Peyer's patch (tissue), 4 donors: ENCODE data around the gene IL31RA. TPM values are rescaled to one million over a fixed set of nuclear protein-coding genes. Genes with fewer than 3 reads are reported as not detected.

Experiments
- DNase-seq, 3 donors: peaks; one replicate each; pipeline ENCODE4 v3.0.0-alpha.2; 2017 to 2019
- H3K27ac ChIP-seq, 4 donors: fragments of 200-600 bp; sonication (generic); one replicate each; pipeline ENCODE4 v1.5.1; 2016 to 2019
- H3K27me3 ChIP-seq, 2 donors: fragments of 200-600 bp; sonication (generic); one replicate each; pipeline ENCODE4 v1.5.1; 2019
- H3K36me3 ChIP-seq, 3 donors: fragments of 200-600 bp; sonication (generic); one replicate each; pipeline ENCODE4 v1.5.1; 2016 to 2019
- H3K4me1 ChIP-seq, 4 donors: fragments of 200-600 bp; sonication (generic); one replicate each; pipeline ENCODE4 v1.5.1; 2016 to 2019
- H3K4me3 ChIP-seq, 4 donors: fragments of 200-600 bp; sonication (generic); 1 replicate in 3 of 4; 2 replicates in 1 of 4; pipeline ENCODE4 v1.5.1; 2016 to 2019; ENCODE audit warnings: mild to moderate bottlenecking in 1 of 4
- H3K9me3 ChIP-seq, 4 donors: fragments of 200-600 bp; sonication (generic); one replicate each; pipeline ENCODE4 v1.5.1; 2016 to 2019; ENCODE audit warnings: mild to moderate bottlenecking in 1 of 4
- POLR2A ChIP-seq, 2 donors: fragments of 450-650 bp; IDR thresholded peaks; one replicate each; pipeline ENCODE4 v1.5.1; 2017; ENCODE audit warnings: antibody characterized with exemption in 2 of 2, mild to moderate bottlenecking in 2 of 2, moderate library complexity in 2 of 2
- total RNA-seq, 4 donors: library from RNA; depleted of rRNA; stranded (reverse); fragments of >200 nt; gene quantifications; one replicate each; pipeline ENCODE4 v1.1.0, GENCODE V29; 2016
- TF ChIP-seq, protein P1 (sequence below), 6 experiments: fragments of 450-650 bp in 4 of 6; fragments of 200-600 bp in 2 of 6; sonication (generic) in 1 of 6; IDR thresholded peaks; one replicate each; pipeline ENCODE4 v1.5.1; 2017 to 2019; ENCODE audit warnings: antibody characterized with exemption in 6 of 6, mild to moderate bottlenecking in 3 of 6, moderate library complexity in 1 of 6

The IL31RA gene
- total RNA-seq, 4 donors from 2014 or later: not detected

DNA sequence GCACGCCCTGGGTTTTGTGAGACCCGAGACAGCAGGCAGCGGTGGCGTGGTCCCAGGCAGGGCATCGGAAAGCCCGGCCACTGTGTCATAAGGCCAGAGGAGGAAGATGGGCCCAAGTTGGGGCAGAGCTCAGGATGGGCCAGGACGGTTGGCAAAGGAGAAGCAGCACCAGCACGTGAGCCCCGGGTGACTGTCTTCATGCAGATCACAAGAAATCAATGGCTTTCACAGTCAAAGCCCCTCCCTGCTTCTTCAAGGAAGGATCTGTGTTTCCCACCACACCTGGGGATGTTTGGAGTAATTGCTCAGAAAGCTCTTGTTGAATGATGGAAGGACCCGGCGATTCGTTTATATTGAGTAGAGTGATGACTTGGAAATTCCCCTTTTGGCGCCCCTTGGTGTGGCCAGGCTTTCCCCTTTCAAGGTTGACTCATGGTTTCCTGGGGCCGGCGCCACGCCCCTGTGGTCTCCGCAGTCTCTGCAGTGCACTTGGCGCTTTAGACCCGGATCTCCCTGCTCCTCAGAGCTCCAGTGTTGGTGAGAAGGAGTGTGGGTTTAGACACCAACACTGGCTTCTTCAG, 52.1 kb downstream of the IL31RA start:
- Histone ChIP-seq H3K27ac (no peak overlapping the region), H3K4me3 (no peak overlapping the region), H3K9me3 (no peaks in the 10 kb centered on the region), H3K27me3 (no peaks in the 10 kb centered on the region), H3K4me1 (no peaks in the 10 kb centered on the region), H3K36me3 (no peaks in the 10 kb centered on the region)
- no peak for TF ChIP-seq POLR2A (IDR thresholded peaks at IDR 0.05)
- TF ChIP-seq, protein P1, sequence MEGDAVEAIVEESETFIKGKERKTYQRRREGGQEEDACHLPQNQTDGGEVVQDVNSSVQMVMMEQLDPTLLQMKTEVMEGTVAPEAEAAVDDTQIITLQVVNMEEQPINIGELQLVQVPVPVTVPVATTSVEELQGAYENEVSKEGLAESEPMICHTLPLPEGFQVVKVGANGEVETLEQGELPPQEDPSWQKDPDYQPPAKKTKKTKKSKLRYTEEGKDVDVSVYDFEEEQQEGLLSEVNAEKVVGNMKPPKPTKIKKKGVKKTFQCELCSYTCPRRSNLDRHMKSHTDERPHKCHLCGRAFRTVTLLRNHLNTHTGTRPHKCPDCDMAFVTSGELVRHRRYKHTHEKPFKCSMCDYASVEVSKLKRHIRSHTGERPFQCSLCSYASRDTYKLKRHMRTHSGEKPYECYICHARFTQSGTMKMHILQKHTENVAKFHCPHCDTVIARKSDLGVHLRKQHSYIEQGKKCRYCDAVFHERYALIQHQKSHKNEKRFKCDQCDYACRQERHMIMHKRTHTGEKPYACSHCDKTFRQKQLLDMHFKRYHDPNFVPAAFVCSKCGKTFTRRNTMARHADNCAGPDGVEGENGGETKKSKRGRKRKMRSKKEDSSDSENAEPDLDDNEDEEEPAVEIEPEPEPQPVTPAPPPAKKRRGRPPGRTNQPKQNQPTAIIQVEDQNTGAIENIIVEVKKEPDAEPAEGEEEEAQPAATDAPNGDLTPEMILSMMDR (IDR thresholded peaks at IDR 0.05): no peak
- peak in 1 of 3 donors; percentile 20 for DNase-seq

GRCh38 chr5:55904152-55904551, 53.0 kb downstream of the IL31RA start:
- H3K27me3 ChIP-seq: no peaks in the 10 kb centered on the region
- TF ChIP-seq POLR2A (IDR thresholded peaks at IDR 0.05): no peak
- TF ChIP-seq, protein P1 (IDR thresholded peaks at IDR 0.05): no peak
- H3K4me3 ChIP-seq: no peak overlapping the region
- H3K36me3 ChIP-seq: no peaks in the 10 kb centered on the region
- no peaks in the 10 kb centered on the region for H3K4me1 ChIP-seq
- DNase-seq: no peak
- no peaks in the 10 kb centered on the region for H3K9me3 ChIP-seq
- H3K27ac ChIP-seq: no peak overlapping the region

DNA sequence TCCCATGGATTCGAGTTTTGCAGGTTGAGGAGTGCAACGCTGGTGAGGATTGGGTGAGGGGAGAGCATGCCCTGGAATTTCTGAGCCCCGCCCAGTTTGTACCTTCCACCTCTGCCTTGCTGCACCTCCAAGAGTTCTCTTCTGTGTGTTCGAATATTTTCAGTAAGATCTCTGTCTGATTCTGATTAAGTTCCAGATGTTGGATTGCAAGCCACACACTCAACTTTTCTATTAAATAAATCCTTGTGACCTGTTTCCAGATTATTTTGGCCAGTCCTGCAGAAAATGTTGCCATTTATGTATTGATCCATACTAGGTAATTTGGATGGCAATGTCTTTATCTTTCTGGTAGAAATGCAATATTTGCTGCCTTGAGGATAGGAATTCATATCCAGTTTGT, 54.1 kb downstream of the IL31RA start:
- Histone ChIP-seq H3K4me1 (no peaks in the 10 kb centered on the region), H3K36me3 (no peaks in the 10 kb centered on the region), H3K27ac (no peak overlapping the region), H3K9me3 (no peaks in the 10 kb centered on the region), H3K4me3 (no peak overlapping the region), H3K27me3 (no peaks in the 10 kb centered on the region)
- DNase-seq: no peak
- TF ChIP-seq, protein P1 (IDR thresholded peaks at IDR 0.05): no peak
- no peak for TF ChIP-seq POLR2A (IDR thresholded peaks at IDR 0.05)

DNA sequence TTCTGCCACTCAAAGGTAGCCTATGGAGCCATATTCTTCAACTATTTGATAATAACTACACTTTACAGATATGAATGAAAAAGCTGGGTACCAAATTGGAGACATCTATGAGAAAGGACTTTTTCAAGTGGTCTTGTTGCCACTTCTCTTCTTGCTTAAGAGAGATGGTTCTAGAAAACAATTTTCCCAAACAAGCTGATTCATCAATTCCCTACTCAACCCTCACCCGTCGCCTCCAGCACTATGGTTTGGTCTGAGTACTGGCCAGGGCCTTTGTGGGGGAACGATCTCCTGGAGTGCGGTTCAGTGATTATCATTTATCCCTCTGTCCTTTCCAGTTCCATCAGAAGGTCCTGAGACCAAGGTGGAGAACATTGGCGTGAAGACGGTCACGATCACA, 56.8 kb downstream of the IL31RA start:
- Histone ChIP-seq H3K4me3 (no peak overlapping the region), H3K27ac (no peak overlapping the region), H3K36me3 (no peaks in the 10 kb centered on the region), H3K9me3 (no peaks in the 10 kb centered on the region), H3K27me3 (no peaks in the 10 kb centered on the region), H3K4me1 (no peaks in the 10 kb centered on the region)
- no peak for TF ChIP-seq POLR2A (IDR thresholded peaks at IDR 0.05)
- TF ChIP-seq, protein P1 (IDR thresholded peaks at IDR 0.05): no peak
- DNase-seq: no peak

GRCh38 chr5:55908804-55909203, 57.6 kb downstream of the IL31RA start:
- Histone ChIP-seq H3K36me3 (no peaks in the 10 kb centered on the region), H3K4me3 (no peak overlapping the region), H3K9me3 (no peaks in the 10 kb centered on the region), H3K27ac (no peak overlapping the region), H3K4me1 (no peaks in the 10 kb centered on the region), H3K27me3 (no peaks in the 10 kb centered on the region)
- no peak for DNase-seq
- no peak for TF ChIP-seq POLR2A (IDR thresholded peaks at IDR 0.05)
- TF ChIP-seq, protein P1 (IDR thresholded peaks at IDR 0.05): no peak
